OCI-LY3 (cell line): ENCODE results near the gene SFTA2.

Experiments used
- H2AFZ ChIP-seq: fragments of 200-600, 300-600 bp; shearing (Covaris generic); 2 replicates; pipeline ENCODE4 v1.6.0; 2014; ENCODE audit warnings: antibody characterized with exemption, low read depth, low read length
- H3K27ac ChIP-seq: fragments of 200-600, 300-600 bp; sonication (generic); 2 replicates; pipeline ENCODE4 v1.5.1; 2014; ENCODE audit warnings: mild to moderate bottlenecking, low read length, moderate library complexity, mixed read lengths
- H3K27me3 ChIP-seq: fragments of 200-600, 300-600 bp; sonication (generic); 2 replicates; pipeline ENCODE4 v1.6.1; 2014; ENCODE audit warnings: low read depth, low read length, mixed read lengths
- H3K36me3 ChIP-seq: fragments of 200-600, 300-600 bp; sonication (generic); replicated peaks from 2 replicates; pipeline ENCODE3; 2014; ENCODE audit warnings: low read depth, low read length, mixed read lengths
- H3K4me1 ChIP-seq: fragments of 300-600, 200-600 bp; sonication (generic); 2 replicates; pipeline ENCODE4 v1.6.1; 2014; ENCODE audit warnings: low read length, mixed read lengths
- H3K4me2 ChIP-seq: fragments of 200-600, 300-600 bp; sonication (generic); 2 replicates; pipeline ENCODE4 v1.6.1; 2014; ENCODE audit warnings: low read length, mixed read lengths
- H3K4me3 ChIP-seq: fragments of 300-600, 200-600 bp; sonication (generic); 2 replicates; pipeline ENCODE4 v1.5.1; 2014; ENCODE audit warnings: antibody characterized with exemption, mild to moderate bottlenecking, low read length, moderate library complexity
- H3K79me2 ChIP-seq: fragments of 300-600, 200-600 bp; shearing (Covaris generic); 2 replicates; pipeline ENCODE4 v1.6.1; 2014; ENCODE audit warnings: mild to moderate bottlenecking, low read length, mixed read lengths
- H3K9ac ChIP-seq: fragments of 300-600, 200-600 bp; shearing (Covaris generic); 2 replicates; pipeline ENCODE4 v1.6.0; 2014; ENCODE audit warnings: mild to moderate bottlenecking, low read length, moderate library complexity
- H3K9me3 ChIP-seq: fragments of 200-600, 300-600 bp; shearing (Covaris generic); 2 replicates; pipeline ENCODE4 v1.6.1; 2014; ENCODE audit warnings: low read length, mixed read lengths; ENCODE audit not compliant: insufficient read depth
- H4K20me1 ChIP-seq: fragments of 200-600, 300-600 bp; sonication (generic); 2 replicates; pipeline ENCODE4 v1.6.1; 2016; ENCODE audit warnings: low read length, mixed read lengths; ENCODE audit not compliant: insufficient read depth
- EZH2phosphoT487 ChIP-seq: fragments of 200-600 bp; shearing (Covaris generic); IDR thresholded peaks from 2 replicates; pipeline ENCODE4 v1.6.1; 2018; ENCODE audit warnings: antibody characterized with exemption, mixed run types, low read depth
- TF ChIP-seq, protein P1 (sequence below): fragments of 200-600, 300-600 bp; sonication (generic); IDR thresholded peaks from 2 replicates; pipeline ENCODE4 v1.5.1; 2014; ENCODE audit warnings: antibody characterized with exemption, low read length, low read depth

SFTA2 gene

DNA sequence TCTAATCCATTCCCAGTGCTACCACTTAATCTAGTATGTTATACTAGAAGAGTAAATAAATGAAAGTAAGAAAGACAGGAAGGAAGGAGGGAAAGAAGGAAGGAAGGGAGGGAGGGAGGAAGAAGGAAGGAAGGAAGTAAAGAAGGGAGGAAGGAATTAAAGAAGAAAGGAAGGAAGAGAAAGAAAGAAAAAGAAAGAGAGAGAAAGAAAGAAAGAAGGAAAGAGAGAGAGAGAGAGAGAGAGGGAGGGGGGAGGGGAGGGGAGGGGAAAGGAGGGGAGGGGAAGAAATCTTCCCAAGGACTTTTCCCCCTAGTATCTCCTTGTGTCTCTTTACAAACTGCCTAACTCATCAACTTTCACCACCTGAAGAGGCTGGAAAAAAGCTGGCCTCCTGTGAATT, 30.7 kb upstream of the SFTA2 start:
- Histone ChIP-seq H4K20me1 (no peaks in the 10 kb centered on the region), H3K27ac (no peak overlapping the region), H3K36me3 (no peaks in the 10 kb centered on the region), H3K9me3 (no peaks in the 10 kb centered on the region), H3K79me2 (no peaks in the 10 kb centered on the region), H3K27me3 (peaks cover 11% of the 10 kb centered on the region), H3K4me1 (no peaks in the 10 kb centered on the region), H3K4me3 (no peak overlapping the region), H3K4me2 (no peak overlapping the region), H2AFZ (no peak overlapping the region), H3K9ac (no peak overlapping the region)
- no peak for TF ChIP-seq EZH2phosphoT487
- TF ChIP-seq, protein P1, sequence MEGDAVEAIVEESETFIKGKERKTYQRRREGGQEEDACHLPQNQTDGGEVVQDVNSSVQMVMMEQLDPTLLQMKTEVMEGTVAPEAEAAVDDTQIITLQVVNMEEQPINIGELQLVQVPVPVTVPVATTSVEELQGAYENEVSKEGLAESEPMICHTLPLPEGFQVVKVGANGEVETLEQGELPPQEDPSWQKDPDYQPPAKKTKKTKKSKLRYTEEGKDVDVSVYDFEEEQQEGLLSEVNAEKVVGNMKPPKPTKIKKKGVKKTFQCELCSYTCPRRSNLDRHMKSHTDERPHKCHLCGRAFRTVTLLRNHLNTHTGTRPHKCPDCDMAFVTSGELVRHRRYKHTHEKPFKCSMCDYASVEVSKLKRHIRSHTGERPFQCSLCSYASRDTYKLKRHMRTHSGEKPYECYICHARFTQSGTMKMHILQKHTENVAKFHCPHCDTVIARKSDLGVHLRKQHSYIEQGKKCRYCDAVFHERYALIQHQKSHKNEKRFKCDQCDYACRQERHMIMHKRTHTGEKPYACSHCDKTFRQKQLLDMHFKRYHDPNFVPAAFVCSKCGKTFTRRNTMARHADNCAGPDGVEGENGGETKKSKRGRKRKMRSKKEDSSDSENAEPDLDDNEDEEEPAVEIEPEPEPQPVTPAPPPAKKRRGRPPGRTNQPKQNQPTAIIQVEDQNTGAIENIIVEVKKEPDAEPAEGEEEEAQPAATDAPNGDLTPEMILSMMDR, result no peak

DNA sequence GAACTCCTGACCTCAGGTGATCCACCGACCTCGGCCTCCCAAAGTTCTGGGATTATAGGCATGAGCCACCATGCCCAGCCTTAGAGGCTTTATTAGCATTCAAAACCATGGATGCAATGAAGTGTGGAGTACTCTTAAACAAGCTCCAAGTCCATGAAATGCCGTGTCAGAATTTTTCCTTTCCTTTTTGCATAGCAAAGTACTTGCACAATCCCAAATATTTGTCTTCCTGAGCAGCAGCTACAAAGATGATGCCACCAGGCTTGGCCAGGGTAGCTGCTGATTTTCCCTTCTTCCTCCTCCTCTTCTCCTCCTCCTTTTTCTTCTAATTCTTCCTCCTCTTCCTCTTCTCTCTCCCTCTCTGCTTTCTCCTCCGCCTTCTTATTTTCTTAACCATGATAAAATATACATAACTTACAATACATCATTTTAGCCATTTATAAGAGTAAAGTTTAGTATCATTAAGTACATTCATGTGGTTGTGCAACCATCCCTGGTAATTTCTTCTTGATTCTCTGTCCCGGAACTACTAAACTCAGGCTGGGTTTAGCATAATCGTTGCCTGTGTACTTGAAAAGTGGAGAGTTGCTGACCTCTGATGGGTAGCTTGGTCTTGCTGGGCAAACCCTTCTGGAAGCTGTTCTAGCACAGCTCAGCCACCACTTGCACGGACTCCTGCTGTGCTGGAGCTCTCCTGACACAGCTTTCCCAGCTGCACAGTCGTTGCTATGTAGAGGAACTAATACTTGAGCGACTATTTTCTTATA, 29.1 kb upstream of the SFTA2 start:
- H3K79me2 ChIP-seq, result no peaks in the 10 kb centered on the region
- peaks cover 2% of the 10 kb centered on the region for H3K4me1 ChIP-seq
- no peaks in the 10 kb centered on the region for H3K9me3 ChIP-seq
- H4K20me1 ChIP-seq, result no peaks in the 10 kb centered on the region
- no peak overlapping the region for H3K9ac ChIP-seq
- no peak overlapping the region for H3K4me2 ChIP-seq
- peaks cover 13% of the 10 kb centered on the region for H3K27me3 ChIP-seq
- H3K4me3 ChIP-seq, result no peak overlapping the region
- TF ChIP-seq EZH2phosphoT487, result no peak
- TF ChIP-seq, protein P1, result no peak
- H3K36me3 ChIP-seq, result no peaks in the 10 kb centered on the region
- no peak overlapping the region for H3K27ac ChIP-seq
- no peak overlapping the region for H2AFZ ChIP-seq

DNA sequence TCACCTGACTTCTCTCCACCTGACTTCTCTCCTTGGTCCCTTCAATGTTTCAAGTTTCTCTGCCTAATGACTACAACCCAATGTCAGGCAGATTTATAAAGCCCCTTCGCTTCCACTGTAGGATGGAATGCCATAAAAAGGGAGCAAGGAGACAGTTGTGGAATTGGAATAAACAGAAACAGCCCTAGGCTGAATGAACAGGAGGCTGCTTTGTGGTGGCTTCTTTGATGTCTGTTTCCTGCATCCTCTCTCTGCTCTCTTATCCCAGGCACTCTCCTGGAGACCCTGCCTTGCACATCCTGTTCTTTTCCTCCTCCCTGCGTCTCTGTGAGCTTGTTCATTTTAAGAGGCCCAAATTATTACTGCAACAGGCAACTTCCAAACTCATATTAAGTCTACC, 25.7 kb upstream of the SFTA2 start:
- Histone ChIP-seq H3K4me2 (no peak overlapping the region), H3K4me1 (peaks cover 10% of the 10 kb centered on the region), H4K20me1 (no peaks in the 10 kb centered on the region), H3K79me2 (no peaks in the 10 kb centered on the region), H3K36me3 (no peaks in the 10 kb centered on the region), H3K9me3 (no peaks in the 10 kb centered on the region), H3K27me3 (peaks cover 13% of the 10 kb centered on the region), H3K9ac (no peak overlapping the region), H3K4me3 (no peak overlapping the region), H3K27ac (no peak overlapping the region), H2AFZ (no peak overlapping the region)
- no peak for TF ChIP-seq EZH2phosphoT487
- TF ChIP-seq, protein P1, result no peak

- no peaks in the 10 kb centered on the region for H3K79me2 ChIP-seq
- H3K4me2 ChIP-seq, result peak overlapping the region; percentile 76
- H4K20me1 ChIP-seq, result no peaks in the 10 kb centered on the region
- peak overlapping the region; percentile 80 for H2AFZ ChIP-seq
- H3K27me3 ChIP-seq, result peaks cover 5% of the 10 kb centered on the region; the same call in 1 of the 2 replicates
- H3K36me3 ChIP-seq, result no peaks in the 10 kb centered on the region
- no peak overlapping the region for H3K27ac ChIP-seq
- H3K4me1 ChIP-seq, result peaks cover 10% of the 10 kb centered on the region
- H3K9ac ChIP-seq, result peak overlapping the region; percentile 70
- no peaks in the 10 kb centered on the region for H3K9me3 ChIP-seq
- TF ChIP-seq EZH2phosphoT487, result no peak
- TF ChIP-seq, protein P1, result no peak
- H3K4me3 ChIP-seq, result peak overlapping the region; percentile 87
Observed at GRCh38 chr6:30955367-30956042, 23.5 kb upstream of the SFTA2 start.
